CD4-positive, alpha-beta T cell (primary cell): ENCODE results near the gene TMEM181. TPM values are rescaled to one million over a fixed set of nuclear protein-coding genes. Genes with fewer than 3 reads are reported as not detected.

ENCODE experiments used
- ATAC-seq: fragments of 200-7000 bp; cut with Tn5 transposase; one replicate; pipeline ENCODE4 v1.10.0; 2022; ENCODE audit warnings: mild to moderate bottlenecking; ENCODE audit not compliant: poor library complexity
- CTCF ChIA-PET: fragments of 350-600 bp; sonication (Branson Sonifier 250); formaldehyde crosslinking; loops from one replicate; lab custom pipeline; 2021; ENCODE audit warnings: antibody characterized with exemption, inconsistent platforms; lab: Charles Lee
- POLR2A ChIA-PET: fragments of 350-600 bp; sonication (Branson Sonifier 250); formaldehyde crosslinking; loops from one replicate; lab custom pipeline; 2021; ENCODE audit warnings: antibody characterized with exemption, inconsistent platforms; lab: Charles Lee
- DNase-seq, 14 experiments: peaks; one replicate each; pipeline ENCODE4 v3.0.0-alpha.2; 2013 to 2020; ENCODE audit warnings: mixed read lengths in 2 of 14
- H3K27ac ChIP-seq, 2 donors: one replicate each; pipeline versions ENCODE4 v1.5.1 to v1.7.0; 2013; ENCODE audit warnings: low read length in 2 of 2, low read depth in 1 of 2, mild to moderate bottlenecking in 1 of 2
- H3K27me3 ChIP-seq, 2 experiments: 1 replicate in 1 of 2; 2 replicates in 1 of 2; pipeline versions ENCODE4 v1.6.1 to v1.7.0; 2013; ENCODE audit warnings: low read length in 2 of 2, control low read depth in 1 of 2, mild to moderate bottlenecking in 1 of 2, moderate library complexity in 1 of 2; ENCODE audit not compliant: insufficient read depth in 2 of 2, control insufficient read depth in 1 of 2
- H3K36me3 ChIP-seq: one replicate; pipeline ENCODE4 v1.6.1; 2013; ENCODE audit warnings: low read length, control low read depth; ENCODE audit not compliant: insufficient read depth
- H3K4me1 ChIP-seq: one replicate; pipeline ENCODE4 v1.6.1; 2013; ENCODE audit warnings: low read length, control low read depth; ENCODE audit not compliant: insufficient read depth
- H3K4me3 ChIP-seq: one replicate; pipeline ENCODE4 v1.5.1; 2013; ENCODE audit warnings: mild to moderate bottlenecking, low read length, moderate library complexity
- H3K9me3 ChIP-seq, 2 experiments: 1 replicate in 1 of 2; 2 replicates in 1 of 2; pipeline versions ENCODE4 v1.6.1 to v1.7.0; 2013; ENCODE audit warnings: low read length in 2 of 2, mild to moderate bottlenecking in 2 of 2, control low read depth in 1 of 2, moderate library complexity in 1 of 2; ENCODE audit not compliant: control insufficient read depth in 1 of 2, insufficient read depth in 1 of 2
- H3K27ac Mint-ChIP-seq: one replicate; pipeline ENCODE4 v1.8.0; 2020; ENCODE audit warnings: mixed read lengths
- H3K27me3 Mint-ChIP-seq: one replicate; pipeline ENCODE4 v1.8.0; 2021; ENCODE audit warnings: mixed read lengths
- H3K36me3 Mint-ChIP-seq: one replicate; pipeline ENCODE4 v1.8.0; 2021; ENCODE audit warnings: low read depth, mixed read lengths
- H3K4me1 Mint-ChIP-seq: one replicate; pipeline ENCODE4 v1.8.0; 2021; ENCODE audit warnings: low read depth, mixed read lengths
- H3K4me3 Mint-ChIP-seq: one replicate; pipeline ENCODE4 v1.8.0; 2020; ENCODE audit warnings: mild to moderate bottlenecking, mixed read lengths
- H3K9me3 Mint-ChIP-seq: one replicate; pipeline ENCODE4 v1.8.0; 2020; ENCODE audit warnings: mixed read lengths
- CTCF ChIP-seq: fragments of 200-600 bp; IDR thresholded peaks from one replicate; pipeline ENCODE4 v1.8.0; 2022; ENCODE audit warnings: antibody characterized with exemption, mild to moderate bottlenecking
- intact Hi-C, 2 experiments: fragments of 100-400 bp; cut with DNase I in 1 of 2; cut with micrococcal nuclease in 1 of 2; formaldehyde crosslinking; loops; one replicate each; pipeline versions ENCODE4 v1.15.1 to v1.9.0; 2023 to 2025; cut with DNase I, micrococcal nuclease
- total RNA-seq, 174 experiments: library from RNA in 2 of 174; stranded (reverse) in 2 of 174; gene quantifications; one replicate each; pipeline ENCODE4 v1.2.3 and lab custom pipeline; 2021 to 2026

The TMEM181 gene
- total RNA-seq, 2 experiments from 2014 or later, result 10.2 to 10.9 TPM

- Histone ChIP-seq H3K36me3 (peaks cover 52% of the 10 kb centered on the region), H3K27me3 (no peaks in the 10 kb centered on the region), H3K4me3 (no peak overlapping the region), H3K4me1 (peaks cover 32% of the 10 kb centered on the region), H3K27ac (no peak overlapping the region), H3K9me3 (no peaks in the 10 kb centered on the region)
- ChIA-PET CTCF (interaction anchor here (0.7 to 6.1 kb wide), 13 partner anchors 9 to 312 kb away, joined by 3 to 52 read pairs (median 5); partner anchors contain the start of genes DYNLT1 and SYTL3), POLR2A (interaction anchor here (0.9 to 1.5 kb wide), 5 partner anchors 9 to 40 kb away, joined by 3 to 10 read pairs (median 6); partner anchors contain the start of genes DYNLT1 and SYTL3)
- H3K36me3 Mint-ChIP-seq, result peaks cover 44% of the 10 kb centered on the region
- ATAC-seq (peak; percentile 81), DNase-seq (peak in 13 of 14 experiments; percentile 25 to 83 (median 53))
- no peaks in the 10 kb centered on the region for H3K9me3 Mint-ChIP-seq
- peaks cover 52% of the 10 kb centered on the region for H3K4me1 Mint-ChIP-seq
- TF ChIP-seq CTCF, result peak; percentile 83
- H3K27ac Mint-ChIP-seq, result peak overlapping the region; percentile 84
- intact Hi-C loops, result loop anchor here in 1 of 2 experiments (1.0 kb wide), 1 partner anchor 31 kb away; no protein-coding TSS in a partner anchor
- H3K4me3 Mint-ChIP-seq, result peak overlapping the region; percentile 38
- H3K27me3 Mint-ChIP-seq, result no peaks in the 10 kb centered on the region
Measured at GRCh38 chr6:158660333-158660754, 100.5 kb downstream of the TMEM181 start.

GRCh38 chr6:158661156-158661685, 101.3 kb downstream of the TMEM181 start:
- no peak overlapping the region for H3K4me3 Mint-ChIP-seq
- DNase-seq (no peak), ATAC-seq (no peak)
- TF ChIP-seq CTCF, result no peak
- ChIA-PET CTCF (interaction anchor here (0.6 to 6.1 kb wide), 5 partner anchors 15 to 41 kb away, joined by 3 to 52 read pairs (median 5); no protein-coding TSS in a partner anchor), POLR2A (interaction anchor here (1.1 to 2.4 kb wide), 5 partner anchors 8 to 19 kb away, joined by 3 to 10 read pairs (median 9); partner anchors contain the start of genes DYNLT1 and SYTL3)
- H3K27ac Mint-ChIP-seq, result peak overlapping the region; percentile 20
- H3K36me3 Mint-ChIP-seq, result peaks cover 52% of the 10 kb centered on the region
- no peak overlapping the region for H3K27ac ChIP-seq
- H3K9me3 Mint-ChIP-seq, result no peaks in the 10 kb centered on the region
- intact Hi-C loops, result no loop called here
- H3K9me3 ChIP-seq, result no peaks in the 10 kb centered on the region
- H3K27me3 ChIP-seq, result no peaks in the 10 kb centered on the region
- H3K27me3 Mint-ChIP-seq, result no peaks in the 10 kb centered on the region
- H3K4me1 Mint-ChIP-seq, result peaks cover 43% of the 10 kb centered on the region
- peaks cover 23% of the 10 kb centered on the region for H3K4me1 ChIP-seq
- H3K36me3 ChIP-seq, result peaks cover 55% of the 10 kb centered on the region
- H3K4me3 ChIP-seq, result no peak overlapping the region

DNA sequence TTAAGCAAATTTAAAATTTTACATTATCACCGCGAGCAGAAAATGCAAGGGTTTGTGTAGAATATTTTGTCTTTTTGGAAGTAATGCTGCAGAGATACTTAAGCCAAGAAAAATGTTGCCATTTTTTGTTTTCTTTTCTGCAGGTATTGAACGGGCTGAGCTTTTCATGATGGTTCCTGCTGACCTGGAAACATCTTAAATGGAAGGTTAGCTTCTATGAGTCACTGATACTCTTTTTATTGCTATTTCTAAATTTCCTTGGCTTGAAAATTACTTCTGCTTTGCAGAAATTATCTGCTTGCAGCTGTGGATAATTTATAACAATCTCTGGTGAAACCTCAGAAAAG, 102.7 kb downstream of the TMEM181 start:
- ChIA-PET CTCF (interaction anchor here (6.1 kb wide), 1 partner anchor 28 kb away, joined by 52 read pairs; no protein-coding TSS in a partner anchor), POLR2A (interaction anchor here (1.1 to 2.4 kb wide), 6 partner anchors 10 to 24 kb away, joined by 3 to 10 read pairs (median 8); partner anchors contain the start of genes DYNLT1 and SYTL3)
- H3K9me3 ChIP-seq, result no peaks in the 10 kb centered on the region
- peak overlapping the region; percentile 91 for H3K27ac Mint-ChIP-seq
- no peak overlapping the region for H3K4me3 ChIP-seq
- ATAC-seq (no peak), DNase-seq (no peak)
- peaks cover 20% of the 10 kb centered on the region for H3K4me1 ChIP-seq
- H3K27ac ChIP-seq, result no peak overlapping the region
- no peaks in the 10 kb centered on the region for H3K27me3 Mint-ChIP-seq
- H3K4me1 Mint-ChIP-seq, result peaks cover 38% of the 10 kb centered on the region
- H3K27me3 ChIP-seq, result no peaks in the 10 kb centered on the region
- peak overlapping the region; percentile 82 for H3K4me3 Mint-ChIP-seq
- H3K36me3 ChIP-seq, result peaks cover 69% of the 10 kb centered on the region
- H3K9me3 Mint-ChIP-seq, result no peaks in the 10 kb centered on the region
- H3K36me3 Mint-ChIP-seq, result peaks cover 65% of the 10 kb centered on the region
- TF ChIP-seq CTCF, result no peak
- intact Hi-C loops, result no loop called here
